NCI-H1092 (cell line): ENCODE results near the gene DHX15.

ENCODE experiments used
- DNase-seq: peaks from one replicate; lab custom pipeline; 2025; lab: John Stamatoyannopoulos, UW

The DHX15 gene

GRCh38 chr4:24582235-24582832, 2.0 kb downstream of the DHX15 start:
- DNase-seq: no peak

GRCh38 chr4:24578364-24578763, 6.0 kb downstream of the DHX15 start:
- no peak for DNase-seq

- no peak for DNase-seq
These were observed 8.1 kb downstream of the DHX15 start for GRCh38 chr4:24576276-24576675.

- no peak for DNase-seq
These were observed 10.1 kb downstream of the DHX15 start for GRCh38 chr4:24574236-24574635.

GRCh38 chr4:24573582-24573981, 10.8 kb downstream of the DHX15 start:
- no peak for DNase-seq

- no peak for DNase-seq
These were observed 13.6 kb downstream of the DHX15 start for GRCh38 chr4:24570574-24571236.

GRCh38 chr4:24570172-24570571, 14.2 kb downstream of the DHX15 start:
- no peak for DNase-seq

GRCh38 chr4:24569662-24570061, 14.7 kb downstream of the DHX15 start:
- no peak for DNase-seq

GRCh38 chr4:24568425-24568824, 15.9 kb downstream of the DHX15 start:
- no peak for DNase-seq

GRCh38 chr4:24565054-24565453, 19.3 kb downstream of the DHX15 start:
- DNase-seq: no peak

GRCh38 chr4:24564488-24564887, 19.9 kb downstream of the DHX15 start:
- DNase-seq: no peak

- DNase-seq: no peak
These were observed 22.8 kb downstream of the DHX15 start for GRCh38 chr4:24561438-24562139.

GRCh38 chr4:24560868-24561368, 23.4 kb downstream of the DHX15 start:
- DNase-seq: no peak

- DNase-seq: no peak
These were observed 24.5 kb downstream of the DHX15 start for GRCh38 chr4:24559889-24560288.

- no peak for DNase-seq
These were observed 25.1 kb downstream of the DHX15 start for GRCh38 chr4:24559032-24559821.

GRCh38 chr4:24557026-24558025, 27.0 kb downstream of the DHX15 start:
- no peak for DNase-seq

GRCh38 chr4:24551492-24552289, 32.7 kb downstream of the DHX15 start:
- no peak for DNase-seq

GRCh38 chr4:24550441-24551175, 33.7 kb downstream of the DHX15 start:
- no peak for DNase-seq

GRCh38 chr4:24547979-24548378, 36.4 kb downstream of the DHX15 start:
- DNase-seq: no peak
